GM12891 (cell line): ENCODE data around the gene PCSK9.

Experiments used
- POLR2A ChIP-seq: IDR thresholded peaks from 2 replicates; pipeline ENCODE4 v1.6.1; 2011; ENCODE audit warnings: low read depth, low read length, control low read depth
- POLR2AphosphoS5 ChIP-seq: IDR thresholded peaks from 2 replicates; pipeline ENCODE4 v1.6.1; 2011; ENCODE audit warnings: low read depth, low read length, control low read depth

GRCh38 chr1:55054396-55054795 lies 15.0 kb downstream of the PCSK9 start:
- TF ChIP-seq POLR2A (no peak), POLR2AphosphoS5 (no peak)
